ENCODE data around the gene GPC5. TPM values are rescaled to one million over a fixed set of nuclear protein-coding genes. Genes with fewer than 3 reads are reported as not detected.

GPC5 gene
- polyA plus RNA-seq, 2 of the 4 experiments (the other 2 are of a cell fraction) = not detected

DNA sequence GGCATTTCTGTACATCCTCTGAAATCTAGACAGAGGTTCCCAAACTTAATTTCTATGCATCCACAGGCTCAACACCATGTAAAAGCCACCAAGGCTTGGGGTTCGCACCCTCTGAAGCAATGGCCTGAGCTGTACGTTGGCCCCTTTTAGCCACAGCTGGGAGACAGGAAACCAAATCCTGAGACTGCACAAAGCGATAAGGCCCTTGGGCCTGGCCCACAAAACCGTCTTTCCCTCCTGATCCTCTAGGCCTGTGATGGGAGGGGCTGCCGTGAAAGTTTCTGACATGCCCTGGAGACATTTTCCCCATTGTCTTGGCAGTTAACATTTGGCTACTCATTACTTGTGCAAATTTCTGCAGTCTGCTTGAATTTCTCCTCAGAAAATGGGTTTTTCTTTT, 766.4 kb downstream of the GPC5 start:
- POLR2A ChIA-PET = no interaction called here

GRCh38 chr13:92172191-92172590, 773.8 kb downstream of the GPC5 start:
- ChIA-PET POLR2A (no interaction called here), CTCF (no interaction called here)
- Histone ChIP-seq H3K4me1 (no peaks in the 10 kb centered on the region), H3K9me3 (no peaks in the 10 kb centered on the region), H3K4me3 (no peak overlapping the region), H3K4me2 (no peak overlapping the region), H3K27ac (no peak overlapping the region)
- 3% methylated on average over 1 of the region's 1 CpG for WGBS (ENCODE audit: missing lambda C conversion rate)
- no peak for DNase-seq (ENCODE audit: low read depth in 1 of 2, low spot score in 1 of 2)
- no peak for FAIRE-seq
- TF ChIP-seq, protein P1, sequence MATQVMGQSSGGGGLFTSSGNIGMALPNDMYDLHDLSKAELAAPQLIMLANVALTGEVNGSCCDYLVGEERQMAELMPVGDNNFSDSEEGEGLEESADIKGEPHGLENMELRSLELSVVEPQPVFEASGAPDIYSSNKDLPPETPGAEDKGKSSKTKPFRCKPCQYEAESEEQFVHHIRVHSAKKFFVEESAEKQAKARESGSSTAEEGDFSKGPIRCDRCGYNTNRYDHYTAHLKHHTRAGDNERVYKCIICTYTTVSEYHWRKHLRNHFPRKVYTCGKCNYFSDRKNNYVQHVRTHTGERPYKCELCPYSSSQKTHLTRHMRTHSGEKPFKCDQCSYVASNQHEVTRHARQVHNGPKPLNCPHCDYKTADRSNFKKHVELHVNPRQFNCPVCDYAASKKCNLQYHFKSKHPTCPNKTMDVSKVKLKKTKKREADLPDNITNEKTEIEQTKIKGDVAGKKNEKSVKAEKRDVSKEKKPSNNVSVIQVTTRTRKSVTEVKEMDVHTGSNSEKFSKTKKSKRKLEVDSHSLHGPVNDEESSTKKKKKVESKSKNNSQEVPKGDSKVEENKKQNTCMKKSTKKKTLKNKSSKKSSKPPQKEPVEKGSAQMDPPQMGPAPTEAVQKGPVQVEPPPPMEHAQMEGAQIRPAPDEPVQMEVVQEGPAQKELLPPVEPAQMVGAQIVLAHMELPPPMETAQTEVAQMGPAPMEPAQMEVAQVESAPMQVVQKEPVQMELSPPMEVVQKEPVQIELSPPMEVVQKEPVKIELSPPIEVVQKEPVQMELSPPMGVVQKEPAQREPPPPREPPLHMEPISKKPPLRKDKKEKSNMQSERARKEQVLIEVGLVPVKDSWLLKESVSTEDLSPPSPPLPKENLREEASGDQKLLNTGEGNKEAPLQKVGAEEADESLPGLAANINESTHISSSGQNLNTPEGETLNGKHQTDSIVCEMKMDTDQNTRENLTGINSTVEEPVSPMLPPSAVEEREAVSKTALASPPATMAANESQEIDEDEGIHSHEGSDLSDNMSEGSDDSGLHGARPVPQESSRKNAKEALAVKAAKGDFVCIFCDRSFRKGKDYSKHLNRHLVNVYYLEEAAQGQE (IDR thresholded peaks at IDR 0.05) = no peak
- TF ChIP-seq CTCF (IDR thresholded peaks at IDR 0.05) (no peak), EHMT2 (IDR thresholded peaks at IDR 0.05; ENCODE audit: low read depth) (no peak)
- no peak for ATAC-seq

More for the DNA sequence above, 766.4 kb downstream of the GPC5 start:
- 32% methylated on average over 4 of the region's 5 CpGs for WGBS (ENCODE audit: missing lambda C conversion rate)
- DNase-seq (ENCODE audit: low read depth in 1 of 2, low spot score in 1 of 2) (no peak), ATAC-seq (no peak), FAIRE-seq (no peak)
- Histone ChIP-seq H3K4me3 (no peak overlapping the region), H3K4me2 (no peak overlapping the region), H3K4me1 (no peaks in the 10 kb centered on the region), H3K9me3 (no peaks in the 10 kb centered on the region), H3K27ac (no peak overlapping the region)
- CTCF ChIA-PET = no interaction called here
- TF ChIP-seq, protein P1 (IDR thresholded peaks at IDR 0.05) = no peak
- TF ChIP-seq BHLHE40 (IDR thresholded peaks at IDR 0.05; ENCODE audit: low read depth, low read length) (no peak), POLR2A (IDR thresholded peaks at IDR 0.05; ENCODE audit: low read length) (no peak), ATOH8 (CRISPR knock-in tag; IDR thresholded peaks at IDR 0.05; ENCODE audit: low read depth) (no peak), NR3C1 (IDR thresholded peaks at IDR 0.05) (no peak), CHD4 (IDR thresholded peaks at IDR 0.05; ENCODE audit: borderline replicate concordance) (no peak), HDAC2 (IDR thresholded peaks at IDR 0.05) (no peak)

DNA sequence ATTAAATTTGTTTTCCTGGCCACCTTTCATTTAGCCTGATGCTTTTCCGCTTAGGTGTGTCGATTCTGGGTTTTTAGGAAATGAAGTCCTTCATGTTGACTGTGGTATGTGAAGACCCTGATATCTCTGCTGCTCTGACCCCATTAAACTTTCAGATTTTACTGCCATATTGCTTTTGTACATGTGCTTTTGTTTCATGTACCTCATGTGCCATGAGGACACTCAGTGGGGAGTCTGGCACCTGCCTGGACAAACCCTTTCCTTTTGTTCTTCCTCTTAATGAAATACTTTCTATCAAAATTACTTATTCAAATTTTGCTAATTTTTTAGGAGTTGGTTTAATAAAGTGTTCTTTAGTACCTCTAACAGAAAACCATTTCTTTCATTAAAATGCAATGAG, 774.8 kb downstream of the GPC5 start:
- no peak for TF ChIP-seq RCOR1 (IDR thresholded peaks at IDR 0.05; ENCODE audit: low read depth, low read length)
- TF ChIP-seq, protein P2, sequence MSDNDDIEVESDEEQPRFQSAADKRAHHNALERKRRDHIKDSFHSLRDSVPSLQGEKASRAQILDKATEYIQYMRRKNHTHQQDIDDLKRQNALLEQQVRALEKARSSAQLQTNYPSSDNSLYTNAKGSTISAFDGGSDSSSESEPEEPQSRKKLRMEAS (IDR thresholded peaks at IDR 0.05) = no peak
- TF ChIP-seq, protein P1 (IDR thresholded peaks at IDR 0.05) = no peak
- no peak for TF ChIP-seq ATOH8 (CRISPR knock-in tag; IDR thresholded peaks at IDR 0.05; ENCODE audit: low read depth)
- no peak for TF ChIP-seq FOSB (CRISPR knock-in tag; IDR thresholded peaks at IDR 0.05)
- no peak for TF ChIP-seq USF2 (IDR thresholded peaks at IDR 0.05)
- TF ChIP-seq POLR2AphosphoS2 (conservative IDR thresholded peaks at IDR 0.05; ENCODE audit: low read length) = no peak
- TF ChIP-seq BCL3 (IDR thresholded peaks at IDR 0.05) = no peak
- no peak overlapping the region for H3K27ac ChIP-seq
- WGBS (ENCODE audit: missing lambda C conversion rate) = 41% methylated on average over 2 of the region's 2 CpGs

More for the DNA sequence above, 774.8 kb downstream of the GPC5 start:
- ATAC-seq = no peak
- DNase-seq (ENCODE audit: low read depth in 1 of 2, low spot score in 1 of 2) = no peak
- Histone ChIP-seq H3K4me1 (no peaks in the 10 kb centered on the region), H3K9me3 (no peaks in the 10 kb centered on the region), H3K4me3 (no peak overlapping the region), H3K4me2 (no peak overlapping the region)
- ChIA-PET POLR2A (no interaction called here), CTCF (no interaction called here)
- FAIRE-seq = no peak

Data from A549 (cell line).